LNCaP clone FGC (cell line): Measurements from ENCODE around the gene DPP9.

Experiments used
- DNase-seq: peaks from one replicate; pipeline ENCODE4 v3.0.0-alpha.2; 2011; ENCODE audit warnings: low read depth
- H3K4me3 ChIP-seq: 2 replicates; pipeline ENCODE4 v1.5.1; 2011; ENCODE audit warnings: mild to moderate bottlenecking, low read depth, low read length, control low read depth
- CTCF ChIP-seq: IDR thresholded peaks from 2 replicates; pipeline ENCODE4 v1.5.1; 2012; ENCODE audit warnings: mild to moderate bottlenecking; ENCODE audit not compliant: control insufficient read depth, insufficient read depth; ENCODE audit errors: extremely low read depth

The DPP9 gene

GRCh38 chr19:4664642-4665041 lies 59.0 kb downstream of the DPP9 start:
- no peak for TF ChIP-seq CTCF
- DNase-seq: no peak
- H3K4me3 ChIP-seq: no peak overlapping the region

GRCh38 chr19:4662812-4663211 lies 60.8 kb downstream of the DPP9 start:
- DNase-seq: no peak
- TF ChIP-seq CTCF: no peak
- no peak overlapping the region for H3K4me3 ChIP-seq

GRCh38 chr19:4662020-4662695 lies 61.5 kb downstream of the DPP9 start:
- no peak overlapping the region for H3K4me3 ChIP-seq
- DNase-seq: no peak
- no peak for TF ChIP-seq CTCF

GRCh38 chr19:4660993-4661392 lies 62.6 kb downstream of the DPP9 start:
- DNase-seq: no peak
- no peak for TF ChIP-seq CTCF
- H3K4me3 ChIP-seq: no peak overlapping the region

DNA sequence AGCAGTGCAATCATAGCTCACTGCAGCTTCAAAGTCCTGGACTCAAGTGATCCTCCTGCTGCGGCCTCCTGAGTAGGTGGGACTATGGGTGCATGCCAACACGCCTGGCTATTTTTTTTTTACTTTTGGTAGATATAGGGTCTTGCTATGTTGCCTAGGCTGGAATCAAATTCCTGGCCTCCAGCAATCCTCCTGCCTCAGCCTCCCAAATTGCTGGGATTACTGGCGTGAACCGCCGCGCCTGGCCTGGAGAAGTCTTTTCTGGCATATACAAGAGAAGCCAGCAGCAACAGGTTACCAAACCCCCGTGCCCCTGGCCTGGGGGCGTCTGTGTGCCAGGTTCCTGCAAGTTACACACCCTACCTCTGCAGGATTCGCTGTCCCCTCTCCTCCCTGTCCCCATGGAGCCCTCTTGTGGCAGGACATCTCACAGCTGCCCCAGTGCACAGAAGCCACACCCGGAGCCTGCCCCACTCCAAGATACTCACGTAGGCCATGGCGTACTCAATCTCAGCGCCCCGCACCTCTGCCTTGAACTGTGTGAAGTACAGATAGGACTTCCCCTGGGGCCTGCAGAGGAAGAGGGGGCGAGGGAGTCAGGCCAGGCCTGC lies 63.4 kb downstream of the DPP9 start:
- H3K4me3 ChIP-seq: no peak overlapping the region
- TF ChIP-seq CTCF: peak; percentile 46
- no peak for DNase-seq

DNA sequence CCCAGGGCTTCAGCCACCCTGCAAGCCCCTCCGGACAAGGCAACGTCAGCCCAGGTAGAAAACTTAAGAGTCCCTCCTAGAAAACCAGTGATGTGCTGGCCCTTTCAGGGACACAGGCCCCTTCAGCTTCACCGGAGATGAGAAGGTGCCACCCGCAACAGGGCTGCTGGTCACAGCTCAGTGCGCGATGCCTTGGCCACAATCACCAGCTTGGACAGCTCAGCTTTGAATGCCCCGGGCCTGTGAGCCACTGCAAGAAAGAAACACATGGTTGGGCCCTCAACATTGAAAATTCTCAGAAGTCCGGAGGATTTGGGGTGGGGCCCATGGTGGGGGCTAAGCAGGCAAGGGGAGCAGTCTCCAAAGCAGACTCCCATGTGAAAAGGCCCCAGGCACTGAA lies 65.8 kb downstream of the DPP9 start:
- no peak for DNase-seq
- no peak for TF ChIP-seq CTCF
- no peak overlapping the region for H3K4me3 ChIP-seq

- H3K4me3 ChIP-seq: no peak overlapping the region
- TF ChIP-seq CTCF: no peak
- DNase-seq: no peak
These were observed 66.4 kb downstream of the DPP9 start for GRCh38 chr19:4657262-4657661.
